Natural killer cell treated with Interleukin-12 subunit alpha and Interleukin-12 subunit beta and Interleukin-15 and Interleukin-18, amount 100 ng/mL, for 72 hours (primary cell): ENCODE results near the gene JAM2. TPM values are rescaled to one million over a fixed set of nuclear protein-coding genes. Genes with fewer than 3 reads are reported as not detected.
"Not testable (repeated sequence)": the region's sequence is repeated elsewhere in the genome, so short reads cannot be mapped to it uniquely, and the experiment has no call there.

Experiments
- ATAC-seq, 2 donors: fragments of 150-1000 bp; cut with Tn5 transposase in 1 of 2; sonication (Bioruptor Pico), chemical (Tn5 transposase) in 1 of 2; 2 replicates each; pipeline ENCODE4 v1.10.0; 2021
- DNase-seq: peaks from one replicate; pipeline ENCODE4 v3.0.0; 2022; ENCODE audit warnings: low spot score
- H3K27ac Mint-ChIP-seq, 2 donors: 1 replicate in 1 of 2; 2 replicates in 1 of 2; pipeline ENCODE4 v1.8.0; 2022; ENCODE audit warnings: mixed read lengths in 2 of 2, mild to moderate bottlenecking in 1 of 2, moderate library complexity in 1 of 2
- H3K27me3 Mint-ChIP-seq, 2 donors: 1 replicate in 1 of 2; 2 replicates in 1 of 2; pipeline ENCODE4 v1.8.0; 2022; ENCODE audit warnings: mixed read lengths in 2 of 2
- H3K36me3 Mint-ChIP-seq: one replicate; pipeline ENCODE4 v1.8.0; 2022; ENCODE audit warnings: mixed read lengths
- H3K4me1 Mint-ChIP-seq, 2 donors: 1 replicate in 1 of 2; 2 replicates in 1 of 2; pipeline ENCODE4 v1.8.0; 2022; ENCODE audit warnings: low read depth in 2 of 2, mixed read lengths in 2 of 2, mild to moderate bottlenecking in 1 of 2
- H3K4me3 Mint-ChIP-seq: one replicate; pipeline ENCODE4 v1.8.0; 2022; ENCODE audit warnings: mixed read lengths
- H3K9me3 Mint-ChIP-seq: 2 replicates; pipeline ENCODE4 v1.8.0; 2022; ENCODE audit warnings: mixed read lengths
- total RNA-seq, 2 donors: library from RNA; stranded (reverse); gene quantifications; one replicate each; pipeline ENCODE4 v1.2.3, GENCODE V29; 2022

JAM2 gene
- total RNA-seq, 2 donors from 2014 or later = 0.45 to 0.50 TPM

GRCh38 chr21:25660233-25660632, 21.2 kb downstream of the JAM2 start:
- ATAC-seq (no peak), DNase-seq (no peak)
- Mint-ChIP-seq H3K27me3 (peaks cover 7 to 25% of the 10 kb centered on the region in 2 donors), H3K4me1 (no peaks in the 10 kb centered on the region), H3K36me3 (no peaks in the 10 kb centered on the region), H3K9me3 (no peaks in the 10 kb centered on the region), H3K27ac (no peak overlapping the region), H3K4me3 (no peak overlapping the region)

GRCh38 chr21:25664491-25664931, 25.5 kb downstream of the JAM2 start:
- Mint-ChIP-seq H3K4me3 (no peak overlapping the region), H3K27me3 (peaks cover 11 to 35% of the 10 kb centered on the region in 2 donors), H3K4me1 (no peaks in the 10 kb centered on the region), H3K27ac (no peak overlapping the region), H3K9me3 (no peaks in the 10 kb centered on the region), H3K36me3 (no peaks in the 10 kb centered on the region)
- no peak for DNase-seq
- no peak for ATAC-seq

GRCh38 chr21:25670726-25671125, 31.7 kb downstream of the JAM2 start:
- Mint-ChIP-seq H3K4me3 (no peak overlapping the region), H3K27me3 (peaks cover 10 to 32% of the 10 kb centered on the region in 2 donors), H3K27ac (no peak overlapping the region), H3K9me3 (peaks cover 4% of the 10 kb centered on the region), H3K36me3 (no peaks in the 10 kb centered on the region), H3K4me1 (no peaks in the 10 kb centered on the region)
- no peak for ATAC-seq
- DNase-seq = no peak

GRCh38 chr21:25676451-25676850, 37.4 kb downstream of the JAM2 start:
- no peak overlapping the region for H3K4me3 Mint-ChIP-seq
- ATAC-seq (no peak), DNase-seq (no peak)
- peaks cover 10 to 25% of the 10 kb centered on the region in 2 donors for H3K27me3 Mint-ChIP-seq
- peaks cover 4% of the 10 kb centered on the region for H3K9me3 Mint-ChIP-seq
- H3K4me1 Mint-ChIP-seq = no peaks in the 10 kb centered on the region
- no peak overlapping the region for H3K27ac Mint-ChIP-seq
- no peaks in the 10 kb centered on the region for H3K36me3 Mint-ChIP-seq

GRCh38 chr21:25682382-25682781, 43.3 kb downstream of the JAM2 start:
- Mint-ChIP-seq H3K9me3 (no peaks in the 10 kb centered on the region), H3K27ac (no peak overlapping the region), H3K27me3 (peaks cover 13 to 16% of the 10 kb centered on the region in 2 donors), H3K4me1 (no peaks in the 10 kb centered on the region), H3K4me3 (no peak overlapping the region), H3K36me3 (no peaks in the 10 kb centered on the region)
- DNase-seq (no peak), ATAC-seq (no peak)

GRCh38 chr21:25687787-25688186, 48.7 kb downstream of the JAM2 start:
- Mint-ChIP-seq H3K27me3 (peaks cover 11 to 16% of the 10 kb centered on the region in 2 donors), H3K9me3 (no peaks in the 10 kb centered on the region), H3K4me1 (no peaks in the 10 kb centered on the region), H3K4me3 (no peak overlapping the region), H3K27ac (no peak overlapping the region), H3K36me3 (no peaks in the 10 kb centered on the region)
- no peak for ATAC-seq
- no peak for DNase-seq

- Mint-ChIP-seq H3K27ac (no peak overlapping the region), H3K27me3 (peaks cover 11 to 16% of the 10 kb centered on the region in 2 donors), H3K4me3 (no peak overlapping the region), H3K9me3 (no peaks in the 10 kb centered on the region), H3K36me3 (no peaks in the 10 kb centered on the region), H3K4me1 (no peaks in the 10 kb centered on the region)
- ATAC-seq = no peak
- no peak for DNase-seq
Observed at GRCh38 chr21:25688275-25689155, 49.5 kb downstream of the JAM2 start.

- DNase-seq (no peak), ATAC-seq (no peak)
- H3K27ac Mint-ChIP-seq = no peak overlapping the region
- H3K4me1 Mint-ChIP-seq = no peaks in the 10 kb centered on the region
- H3K36me3 Mint-ChIP-seq = no peaks in the 10 kb centered on the region
- peaks cover 11 to 16% of the 10 kb centered on the region in 2 donors for H3K27me3 Mint-ChIP-seq
- no peak overlapping the region for H3K4me3 Mint-ChIP-seq
- no peaks in the 10 kb centered on the region for H3K9me3 Mint-ChIP-seq
Observed at GRCh38 chr21:25689226-25689625, 50.2 kb downstream of the JAM2 start.

- ATAC-seq (no peak), DNase-seq (no peak)
- Mint-ChIP-seq H3K4me3 (no peak overlapping the region), H3K4me1 (no peaks in the 10 kb centered on the region), H3K27ac (no peak overlapping the region), H3K9me3 (no peaks in the 10 kb centered on the region), H3K36me3 (no peaks in the 10 kb centered on the region), H3K27me3 (peaks cover 6 to 16% of the 10 kb centered on the region in 2 donors)
Observed at GRCh38 chr21:25691976-25692375, 52.9 kb downstream of the JAM2 start.

GRCh38 chr21:25695461-25695860, 56.4 kb downstream of the JAM2 start:
- not testable (repeated sequence) for H3K36me3 Mint-ChIP-seq, ATAC-seq, H3K27ac Mint-ChIP-seq, H3K4me1 Mint-ChIP-seq, DNase-seq, H3K27me3 Mint-ChIP-seq, H3K4me3 Mint-ChIP-seq, H3K9me3 Mint-ChIP-seq

- Mint-ChIP-seq H3K9me3 (no peaks in the 10 kb centered on the region), H3K4me1 (no peaks in the 10 kb centered on the region), H3K27me3 (no peaks in the 10 kb centered on the region), H3K27ac (no peak overlapping the region), H3K36me3 (no peaks in the 10 kb centered on the region), H3K4me3 (no peak overlapping the region)
- ATAC-seq = no peak
- DNase-seq = no peak
Observed at GRCh38 chr21:25700741-25701140, 61.7 kb downstream of the JAM2 start.

GRCh38 chr21:25701529-25701928, 62.5 kb downstream of the JAM2 start:
- ATAC-seq = no peak
- no peak for DNase-seq
- no peaks in the 10 kb centered on the region for H3K9me3 Mint-ChIP-seq
- H3K4me1 Mint-ChIP-seq = no peaks in the 10 kb centered on the region
- no peaks in the 10 kb centered on the region for H3K36me3 Mint-ChIP-seq
- H3K27ac Mint-ChIP-seq = no peak overlapping the region
- no peaks in the 10 kb centered on the region for H3K27me3 Mint-ChIP-seq
- no peak overlapping the region for H3K4me3 Mint-ChIP-seq

- Mint-ChIP-seq H3K4me3 (no peak overlapping the region), H3K36me3 (no peaks in the 10 kb centered on the region), H3K27ac (no peak overlapping the region), H3K4me1 (peaks cover 7 to 8% of the 10 kb centered on the region in 2 donors), H3K27me3 (no peaks in the 10 kb centered on the region), H3K9me3 (no peaks in the 10 kb centered on the region)
- DNase-seq = peak; percentile 65
- no peak for ATAC-seq
Observed at GRCh38 chr21:25708467-25709065, 69.5 kb downstream of the JAM2 start.

- no peak overlapping the region for H3K27ac Mint-ChIP-seq
- H3K27me3 Mint-ChIP-seq = no peaks in the 10 kb centered on the region
- ATAC-seq (no peak), DNase-seq (no peak)
- no peak overlapping the region for H3K4me3 Mint-ChIP-seq
- H3K9me3 Mint-ChIP-seq = no peaks in the 10 kb centered on the region
- H3K4me1 Mint-ChIP-seq = peaks cover 8 to 9% of the 10 kb centered on the region in 2 donors
- no peaks in the 10 kb centered on the region for H3K36me3 Mint-ChIP-seq
Observed at GRCh38 chr21:25709684-25710265, 70.7 kb downstream of the JAM2 start.
